Endometrial microvascular endothelial cells (primary cell): ENCODE results near the gene ATXN7L1. TPM values are rescaled to one million over a fixed set of nuclear protein-coding genes. Genes with fewer than 3 reads are reported as not detected.

Experiments used
- in situ Hi-C: cut with HindIII; loops from 2 replicates; pipeline ENCODE4 v1.10.0; 2017; ENCODE audit warnings: low sequenced_read_pairs, low pct_unique_long_range_greater_than_20kb; ENCODE audit errors: inconsistent ontology term
- total RNA-seq: library from RNA; depleted of rRNA; stranded (reverse); fragments of >200 nt; gene quantifications from one replicate; pipeline ENCODE4 v1.2.3, GENCODE V29; 2015; ENCODE audit errors: inconsistent ontology term

The ATXN7L1 gene
- total RNA-seq, 1 donor from 2014 or later, result 4.8 TPM

GRCh38 chr7:105814481-105814880 is 61.9 kb downstream of the ATXN7L1 start:
- in situ Hi-C loops, result no loop called here

GRCh38 chr7:105811189-105811847 is 65.1 kb downstream of the ATXN7L1 start:
- in situ Hi-C loops, result no loop called here

- in situ Hi-C loops, result no loop called here
These were observed 65.8 kb downstream of the ATXN7L1 start for GRCh38 chr7:105810556-105810955.

GRCh38 chr7:105808703-105809590 is 67.5 kb downstream of the ATXN7L1 start:
- in situ Hi-C loops, result no loop called here

DNA sequence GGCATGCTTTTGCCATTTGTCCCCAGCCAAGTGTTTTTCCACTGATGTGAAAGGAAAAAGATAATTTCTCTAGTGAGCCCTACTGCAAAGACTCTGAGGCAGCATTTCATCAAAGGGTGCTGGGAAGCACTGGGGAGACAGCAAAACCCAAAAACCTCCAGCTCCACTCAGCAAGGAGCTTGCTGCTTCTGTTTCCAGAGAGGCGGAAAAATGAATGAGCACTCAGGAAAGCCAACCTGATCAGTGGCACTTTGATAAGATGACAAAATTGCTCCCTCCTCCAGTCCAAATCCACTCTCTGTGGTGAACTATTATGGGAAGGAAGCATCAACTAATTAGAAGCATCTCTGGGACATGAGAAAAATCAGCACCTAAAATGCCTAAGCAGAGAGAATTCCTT is 68.2 kb downstream of the ATXN7L1 start:
- in situ Hi-C loops, result no loop called here

- in situ Hi-C loops, result no loop called here
These were observed 69.0 kb downstream of the ATXN7L1 start for GRCh38 chr7:105807448-105807762.

- in situ Hi-C loops, result no loop called here
These were observed 69.6 kb downstream of the ATXN7L1 start for GRCh38 chr7:105806592-105807447.

- in situ Hi-C loops, result no loop called here
These were observed 70.9 kb downstream of the ATXN7L1 start for GRCh38 chr7:105805447-105806019.

DNA sequence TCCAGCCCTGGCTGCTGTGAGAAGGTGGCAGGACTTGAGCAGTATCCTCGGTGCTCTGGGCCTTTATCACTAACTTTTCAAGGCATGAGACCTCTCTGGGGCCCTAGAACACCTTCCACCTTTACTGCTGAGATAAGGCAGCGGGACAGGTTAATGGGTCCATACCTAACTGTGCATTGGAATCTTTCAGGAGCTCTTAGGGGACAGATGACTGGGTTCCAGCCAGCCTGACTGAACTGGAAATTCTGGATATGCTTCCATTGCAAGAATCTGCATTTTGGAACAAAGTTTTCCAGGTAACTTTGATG is 73.0 kb downstream of the ATXN7L1 start:
- in situ Hi-C loops, result no loop called here

DNA sequence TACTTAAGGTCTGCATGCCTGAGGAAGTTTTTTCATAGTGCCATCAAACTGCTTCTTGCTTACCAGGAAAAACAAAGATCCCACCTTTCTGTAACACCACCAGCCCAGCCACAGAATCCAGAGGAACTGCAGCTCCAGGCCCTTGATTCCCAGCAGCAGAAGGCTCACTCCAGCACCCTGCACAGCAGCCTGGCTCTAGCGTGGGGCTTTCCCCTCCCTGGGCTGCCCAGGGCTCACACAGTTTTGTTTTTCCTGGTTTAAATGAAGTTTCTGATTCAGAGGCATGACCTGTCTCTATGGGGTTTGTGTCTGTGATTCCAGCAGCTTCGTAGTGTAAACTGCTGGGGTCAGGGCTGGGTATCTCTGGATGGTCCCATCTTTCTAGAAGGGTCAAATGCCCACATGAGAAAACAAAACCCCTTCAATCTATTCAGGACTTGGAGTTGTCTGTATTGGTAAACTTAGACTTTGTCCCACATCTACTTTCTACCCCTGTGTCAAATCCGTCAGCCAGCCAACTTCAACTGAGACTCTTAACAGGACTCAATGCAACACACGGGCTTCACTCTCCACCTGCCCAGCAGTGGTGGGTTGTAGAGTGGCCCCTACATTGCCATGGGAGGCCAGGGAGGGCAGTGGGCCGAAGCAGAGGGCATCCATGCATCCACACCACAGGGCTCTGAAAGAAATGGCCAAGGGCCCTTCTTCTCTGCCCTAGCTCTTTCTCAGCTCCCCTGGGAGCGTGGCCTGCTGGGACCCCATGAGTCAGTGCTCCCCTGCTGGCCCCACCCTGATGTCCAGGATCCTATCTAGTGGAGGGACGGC is 73.6 kb downstream of the ATXN7L1 start:
- in situ Hi-C loops, result no loop called here

- in situ Hi-C loops, result no loop called here
These were observed 75.4 kb downstream of the ATXN7L1 start for GRCh38 chr7:105800849-105801534.

GRCh38 chr7:105800442-105800841 is 76.0 kb downstream of the ATXN7L1 start:
- in situ Hi-C loops, result no loop called here

GRCh38 chr7:105799677-105800076 is 76.7 kb downstream of the ATXN7L1 start:
- in situ Hi-C loops, result no loop called here

- in situ Hi-C loops, result no loop called here
These were observed 77.4 kb downstream of the ATXN7L1 start for GRCh38 chr7:105799006-105799405.

DNA sequence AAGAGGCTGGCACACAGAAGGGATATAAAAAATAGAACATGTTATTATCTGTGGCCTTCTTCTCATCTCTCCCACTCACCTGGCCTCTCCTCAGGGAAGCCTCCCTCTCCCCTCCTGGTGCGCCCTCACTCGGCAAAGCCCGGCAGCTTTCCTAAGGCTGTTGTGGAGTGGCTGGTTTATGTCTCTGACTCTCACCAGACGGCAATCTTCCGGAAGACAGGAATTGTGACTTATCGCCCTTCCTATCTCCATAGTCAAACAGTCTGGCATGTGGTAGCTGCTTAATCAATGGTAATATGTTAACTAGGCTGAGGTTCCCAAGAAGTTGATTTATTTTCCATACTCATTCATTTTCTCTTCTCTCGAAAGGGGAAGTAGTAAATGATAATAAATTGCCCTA is 78.7 kb downstream of the ATXN7L1 start:
- in situ Hi-C loops, result no loop called here

DNA sequence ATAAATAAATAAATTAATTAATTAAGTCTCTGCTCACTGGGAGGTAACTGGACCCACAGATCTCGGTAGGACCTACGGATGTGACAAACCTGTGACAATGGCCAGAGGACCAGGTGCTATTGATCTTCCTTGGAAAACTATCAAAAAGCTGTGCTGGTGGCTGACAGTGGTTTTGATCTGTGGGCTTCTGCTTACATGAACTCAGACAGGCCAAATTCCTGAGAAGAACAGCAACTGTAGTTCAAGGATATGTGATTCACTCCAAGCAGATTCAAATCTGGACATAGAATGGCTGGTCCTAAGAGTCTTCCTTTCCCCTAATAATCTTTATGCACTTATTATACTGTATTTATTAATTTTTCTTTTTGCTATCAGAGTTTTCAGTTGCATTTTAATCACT is 80.0 kb downstream of the ATXN7L1 start:
- in situ Hi-C loops, result no loop called here

GRCh38 chr7:105794741-105795729 is 81.4 kb downstream of the ATXN7L1 start:
- in situ Hi-C loops, result no loop called here
